Mesenchymal stem cell (in vitro differentiated cells and primary cell): ENCODE measurements around the gene NATD1.

Experiments used
- DNase-seq: peaks from one replicate; pipeline ENCODE4 v3.0.0-alpha.2; 2013
- H2AFZ ChIP-seq: one replicate; pipeline ENCODE4 v1.6.1; 2013; ENCODE audit warnings: low read depth, mild to moderate bottlenecking, control low read depth, inconsistent platforms, low read length, moderate library complexity
- H2AK5ac ChIP-seq: 2 replicates; pipeline ENCODE4 v1.6.1; 2013; ENCODE audit warnings: low read length, moderate library complexity, mild to moderate bottlenecking, inconsistent platforms; ENCODE audit not compliant: severe bottlenecking
- H2BK120ac ChIP-seq: one replicate; pipeline ENCODE4 v1.6.1; 2013; ENCODE audit warnings: low read depth, mild to moderate bottlenecking, inconsistent platforms, low read length, moderate library complexity
- H2BK12ac ChIP-seq, 2 experiments: one replicate each; pipeline ENCODE4 v1.6.1; 2013; ENCODE audit warnings: inconsistent platforms in 2 of 2, low read length in 2 of 2, mild to moderate bottlenecking in 2 of 2, moderate library complexity in 2 of 2, control low read depth in 1 of 2
- H2BK15ac ChIP-seq: one replicate; pipeline ENCODE4 v1.6.1; 2013; ENCODE audit warnings: mild to moderate bottlenecking, low read depth, inconsistent platforms; ENCODE audit not compliant: poor library complexity, severe bottlenecking
- H2BK5ac ChIP-seq: 2 replicates; pipeline ENCODE4 v1.6.1; 2013; ENCODE audit warnings: low read depth, mild to moderate bottlenecking, low read length, control low read depth, inconsistent platforms; ENCODE audit not compliant: poor library complexity, severe bottlenecking
- H3K14ac ChIP-seq, 2 experiments: one replicate each; pipeline ENCODE4 v1.6.1; 2013; ENCODE audit warnings: inconsistent platforms in 2 of 2, low read length in 2 of 2, control low read depth in 1 of 2, mild to moderate bottlenecking in 1 of 2, moderate library complexity in 1 of 2
- H3K18ac ChIP-seq, 2 experiments: one replicate each; pipeline ENCODE4 v1.6.1; 2013; ENCODE audit warnings: inconsistent platforms in 2 of 2, low read length in 2 of 2, control low read depth in 1 of 2, low read depth in 1 of 2, mild to moderate bottlenecking in 1 of 2
- H3K23ac ChIP-seq, 2 experiments: one replicate each; pipeline ENCODE4 v1.6.1; 2013; ENCODE audit warnings: inconsistent platforms in 2 of 2, low read length in 2 of 2, mild to moderate bottlenecking in 2 of 2, moderate library complexity in 2 of 2, control low read depth in 1 of 2
- H3K27ac ChIP-seq: 2 replicates; pipeline ENCODE4 v1.5.1; 2013; ENCODE audit warnings: mild to moderate bottlenecking, moderate library complexity, low read length, control low read depth, inconsistent platforms; ENCODE audit not compliant: poor library complexity, severe bottlenecking
- H3K27me3 ChIP-seq, 2 experiments: 2 replicates each; pipeline versions ENCODE4 v1.6.1 to v1.7.0; 2013; ENCODE audit warnings: low read length in 2 of 2, mild to moderate bottlenecking in 2 of 2, moderate library complexity in 2 of 2, control low read depth in 1 of 2, inconsistent platforms in 1 of 2; ENCODE audit not compliant: control insufficient read depth in 1 of 2, insufficient read depth in 1 of 2
- H3K36me3 ChIP-seq, 2 experiments: 2 replicates each; pipeline versions ENCODE4 v1.6.1 to v1.7.0; 2013; ENCODE audit warnings: low read length in 2 of 2, control low read depth in 1 of 2, inconsistent platforms in 1 of 2, low read depth in 1 of 2, mild to moderate bottlenecking in 1 of 2; ENCODE audit not compliant: insufficient read depth in 2 of 2, control insufficient read depth in 1 of 2
- H3K4ac ChIP-seq, 2 experiments: one replicate each; pipeline ENCODE4 v1.6.1; 2013; ENCODE audit warnings: inconsistent platforms in 2 of 2, low read length in 2 of 2, mild to moderate bottlenecking in 2 of 2, moderate library complexity in 2 of 2, control low read depth in 1 of 2, low read depth in 1 of 2
- H3K4me1 ChIP-seq: 2 replicates; pipeline ENCODE4 v1.6.1; 2013; ENCODE audit warnings: low read depth, low read length, control low read depth; ENCODE audit not compliant: control insufficient read depth, insufficient read depth
- H3K4me2 ChIP-seq: 2 replicates; pipeline ENCODE4 v1.6.1; 2013; ENCODE audit warnings: low read length, mild to moderate bottlenecking, inconsistent platforms; ENCODE audit not compliant: poor library complexity, severe bottlenecking
- H3K4me3 ChIP-seq, 2 experiments: 2 replicates each; pipeline versions ENCODE4 v1.5.1 to v1.7.0; 2013; ENCODE audit warnings: low read length in 2 of 2, mild to moderate bottlenecking in 2 of 2, control low read depth in 1 of 2, low read depth in 1 of 2; ENCODE audit not compliant: insufficient read depth in 1 of 2
- H3K79me1 ChIP-seq: replicated peaks from 2 replicates; pipeline ENCODE4 v1.6.1; 2013; ENCODE audit warnings: mild to moderate bottlenecking, control low read depth, low read length, inconsistent platforms; ENCODE audit not compliant: poor library complexity, severe bottlenecking
- H3K9ac ChIP-seq: 2 replicates; pipeline ENCODE4 v1.7.0; 2013; ENCODE audit warnings: mild to moderate bottlenecking, low read length, moderate library complexity
- H3K9me3 ChIP-seq: 2 replicates; pipeline ENCODE4 v1.7.0; 2013; ENCODE audit warnings: mild to moderate bottlenecking, low read length; ENCODE audit not compliant: control insufficient read depth
- H4K8ac ChIP-seq: one replicate; pipeline ENCODE4 v1.6.1; 2013; ENCODE audit warnings: inconsistent platforms, mild to moderate bottlenecking, low read length, moderate library complexity
- H4K91ac ChIP-seq: one replicate; pipeline ENCODE4 v1.6.1; 2013; ENCODE audit warnings: mild to moderate bottlenecking, low read length, inconsistent platforms
- WGBS: methylation state at CpG from one replicate; pipeline ENCODE4 v1.1.7; 2013; ENCODE audit warnings: mixed read lengths; 5-methylcytosine and 5-hydroxymethylcytosine counted together

Gene NATD1

GRCh38 chr17:21232033-21232749 lies 21.0 kb downstream of the NATD1 start:
- no peak overlapping the region for H2BK12ac ChIP-seq
- H3K79me1 ChIP-seq = no peaks in the 10 kb centered on the region
- 89% methylated on average over 4 of the region's 4 CpGs for WGBS
- H3K36me3 ChIP-seq = no peaks in the 10 kb centered on the region
- no peak overlapping the region for H4K91ac ChIP-seq
- H3K4me2 ChIP-seq = no peak overlapping the region
- H3K27me3 ChIP-seq = peaks cover 0 to 14% of the 10 kb centered on the region in 2 experiments
- no peak overlapping the region for H2BK15ac ChIP-seq
- peaks cover 2% of the 10 kb centered on the region for H3K4me1 ChIP-seq
- H2BK5ac ChIP-seq = no peak overlapping the region
- no peak overlapping the region for H3K4ac ChIP-seq
- no peak overlapping the region for H3K27ac ChIP-seq
- H3K14ac ChIP-seq = no peak overlapping the region
- H2AK5ac ChIP-seq = no peak overlapping the region
- H3K18ac ChIP-seq = no peak overlapping the region
- H3K9ac ChIP-seq = no peak overlapping the region
- no peak overlapping the region for H3K23ac ChIP-seq
- H3K9me3 ChIP-seq = peaks cover 4% of the 10 kb centered on the region
- H4K8ac ChIP-seq = no peak overlapping the region
- no peak overlapping the region for H3K4me3 ChIP-seq
- no peak for DNase-seq
- H2BK120ac ChIP-seq = no peak overlapping the region
- no peak overlapping the region for H2AFZ ChIP-seq

DNA sequence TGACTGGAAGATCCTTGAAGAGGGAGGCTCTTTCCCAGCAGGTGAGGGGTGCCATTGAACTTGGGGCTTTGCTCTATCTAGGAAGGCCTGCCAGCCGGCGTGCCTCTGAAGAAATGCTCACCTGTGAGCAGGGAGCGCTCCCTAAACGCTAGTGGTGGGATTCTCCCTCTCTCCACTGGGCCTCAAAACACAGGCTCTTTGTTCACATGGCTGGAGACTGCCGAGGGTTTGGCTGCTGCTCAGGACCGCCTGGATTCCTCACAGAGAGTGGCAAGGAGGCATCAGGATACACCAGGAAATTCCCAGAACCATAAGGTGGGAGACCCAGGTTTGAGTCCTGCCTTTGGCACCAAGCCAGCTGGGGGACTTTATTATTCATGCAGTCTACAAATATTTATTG lies 21.7 kb downstream of the NATD1 start:
- no peak overlapping the region for H2AK5ac ChIP-seq
- no peak overlapping the region for H4K8ac ChIP-seq
- H3K27ac ChIP-seq = no peak overlapping the region
- 87% methylated on average over 6 of the region's 6 CpGs for WGBS
- no peak overlapping the region for H2BK12ac ChIP-seq
- H3K79me1 ChIP-seq = no peaks in the 10 kb centered on the region
- H3K4me2 ChIP-seq = no peak overlapping the region
- no peak overlapping the region for H3K23ac ChIP-seq
- peaks cover 2% of the 10 kb centered on the region for H3K4me1 ChIP-seq
- H3K4ac ChIP-seq = no peak overlapping the region
- H3K9ac ChIP-seq = no peak overlapping the region
- H4K91ac ChIP-seq = no peak overlapping the region
- no peak overlapping the region for H2BK120ac ChIP-seq
- H3K27me3 ChIP-seq = peaks cover 0 to 8% of the 10 kb centered on the region in 2 experiments
- H2BK5ac ChIP-seq = no peak overlapping the region
- H3K9me3 ChIP-seq = peaks cover 4% of the 10 kb centered on the region
- no peak overlapping the region for H3K4me3 ChIP-seq
- H2BK15ac ChIP-seq = no peak overlapping the region
- no peaks in the 10 kb centered on the region for H3K36me3 ChIP-seq
- no peak for DNase-seq
- H3K14ac ChIP-seq = no peak overlapping the region
- H3K18ac ChIP-seq = no peak overlapping the region
- H2AFZ ChIP-seq = no peak overlapping the region

GRCh38 chr17:21228845-21229244 lies 24.4 kb downstream of the NATD1 start:
- no peak overlapping the region for H3K4me2 ChIP-seq
- H3K9me3 ChIP-seq = peaks cover 4% of the 10 kb centered on the region
- H2BK5ac ChIP-seq = no peak overlapping the region
- H3K14ac ChIP-seq = no peak overlapping the region
- DNase-seq = no peak
- H3K79me1 ChIP-seq = no peaks in the 10 kb centered on the region
- no peak overlapping the region for H2BK120ac ChIP-seq
- H3K27ac ChIP-seq = no peak overlapping the region
- no peak overlapping the region for H3K4ac ChIP-seq
- no peak overlapping the region for H2AFZ ChIP-seq
- 88% methylated on average over 1 of the region's 2 CpGs for WGBS
- H3K4me1 ChIP-seq = peaks cover 2% of the 10 kb centered on the region
- H2BK15ac ChIP-seq = no peak overlapping the region
- no peak overlapping the region for H4K91ac ChIP-seq
- H2BK12ac ChIP-seq = no peak overlapping the region
- H3K18ac ChIP-seq = no peak overlapping the region
- H2AK5ac ChIP-seq = no peak overlapping the region
- no peak overlapping the region for H4K8ac ChIP-seq
- H3K9ac ChIP-seq = no peak overlapping the region
- no peaks in the 10 kb centered on the region for H3K36me3 ChIP-seq
- no peak overlapping the region for H3K23ac ChIP-seq
- no peak overlapping the region for H3K4me3 ChIP-seq
- no peaks in the 10 kb centered on the region for H3K27me3 ChIP-seq

- no peak for DNase-seq
- WGBS = 91% methylated on average over 4 of the region's 4 CpGs
- H3K79me1 ChIP-seq = peaks cover 3% of the 10 kb centered on the region
- H4K91ac ChIP-seq = no peak overlapping the region
- H3K4ac ChIP-seq = no peak overlapping the region
- no peak overlapping the region for H2BK12ac ChIP-seq
- no peak overlapping the region for H3K9ac ChIP-seq
- H3K27ac ChIP-seq = no peak overlapping the region
- H2AK5ac ChIP-seq = no peak overlapping the region
- no peak overlapping the region for H4K8ac ChIP-seq
- H3K4me1 ChIP-seq = peaks cover 2% of the 10 kb centered on the region
- H3K36me3 ChIP-seq = peaks cover 1 to 6% of the 10 kb centered on the region in 2 experiments
- no peak overlapping the region for H3K14ac ChIP-seq
- no peak overlapping the region for H3K23ac ChIP-seq
- H2AFZ ChIP-seq = no peak overlapping the region
- no peak overlapping the region for H3K18ac ChIP-seq
- no peaks in the 10 kb centered on the region for H3K27me3 ChIP-seq
- H2BK15ac ChIP-seq = no peak overlapping the region
- no peak overlapping the region for H3K4me3 ChIP-seq
- H2BK120ac ChIP-seq = no peak overlapping the region
- H3K4me2 ChIP-seq = no peak overlapping the region
- H2BK5ac ChIP-seq = no peak overlapping the region
- peaks cover 4% of the 10 kb centered on the region for H3K9me3 ChIP-seq
These were observed 25.1 kb downstream of the NATD1 start for GRCh38 chr17:21228111-21228510.
